ENCODE results near the gene PEMT.

The PEMT gene

DNA sequence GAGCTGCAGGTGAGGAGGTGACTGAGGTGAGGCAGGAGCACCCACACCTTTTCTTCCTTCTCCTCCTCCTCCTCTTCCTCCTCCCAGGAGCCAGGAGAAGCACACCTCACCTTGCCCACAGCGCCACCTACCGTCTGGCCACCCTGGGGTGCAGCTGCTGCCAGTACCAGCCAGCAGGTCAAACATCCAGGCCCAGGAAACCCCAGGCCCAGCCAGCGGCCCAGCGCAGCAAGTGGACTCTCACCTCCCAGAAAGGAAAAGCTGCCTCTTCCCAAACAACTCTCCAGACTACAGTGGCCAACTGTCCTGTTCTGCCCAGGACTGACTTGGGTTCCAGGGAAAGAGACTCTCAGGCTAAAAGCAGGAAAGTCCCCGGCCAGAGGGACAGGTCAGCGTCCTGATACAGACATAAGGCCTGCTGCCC lies 22.7 kb downstream of the PEMT start:
- Mint-ChIP-seq H3K4me3 (no peak overlapping the region), H3K9me3 (no peaks in the 10 kb centered on the region), H3K27me3 (ENCODE audit: low read depth) (no peaks in the 10 kb centered on the region), H3K4me1 (ENCODE audit: low read depth) (no peaks in the 10 kb centered on the region), H3K36me3 (ENCODE audit: low read depth) (no peaks in the 10 kb centered on the region), H3K27ac (no peak overlapping the region)

DNA sequence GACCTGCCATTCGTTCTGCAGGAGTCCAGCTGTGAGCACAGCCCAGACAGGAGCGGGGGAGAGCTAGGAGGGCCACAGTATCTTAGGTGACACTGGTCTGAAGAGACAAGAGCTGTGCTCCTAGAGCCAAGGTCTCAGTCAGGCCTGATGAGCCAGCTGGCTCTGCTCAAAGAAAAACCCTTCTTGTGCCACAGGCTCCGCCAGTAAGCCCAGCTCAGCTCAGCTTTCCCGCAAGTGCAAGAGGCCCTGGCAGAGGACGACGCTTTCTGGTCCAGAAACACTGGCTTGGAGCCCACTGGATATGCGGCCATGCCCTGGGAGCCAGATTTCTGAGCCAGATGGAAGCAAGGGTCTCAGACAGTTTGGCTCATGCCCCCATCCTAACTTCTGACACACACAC lies 23.9 kb downstream of the PEMT start:
- H3K27ac Mint-ChIP-seq = no peak overlapping the region
- no peaks in the 10 kb centered on the region for H3K4me1 Mint-ChIP-seq (ENCODE audit: low read depth)
- no peaks in the 10 kb centered on the region for H3K36me3 Mint-ChIP-seq (ENCODE audit: low read depth)
- no peaks in the 10 kb centered on the region for H3K9me3 Mint-ChIP-seq
- no peaks in the 10 kb centered on the region for H3K27me3 Mint-ChIP-seq (ENCODE audit: low read depth)
- no peak overlapping the region for H3K4me3 Mint-ChIP-seq

DNA sequence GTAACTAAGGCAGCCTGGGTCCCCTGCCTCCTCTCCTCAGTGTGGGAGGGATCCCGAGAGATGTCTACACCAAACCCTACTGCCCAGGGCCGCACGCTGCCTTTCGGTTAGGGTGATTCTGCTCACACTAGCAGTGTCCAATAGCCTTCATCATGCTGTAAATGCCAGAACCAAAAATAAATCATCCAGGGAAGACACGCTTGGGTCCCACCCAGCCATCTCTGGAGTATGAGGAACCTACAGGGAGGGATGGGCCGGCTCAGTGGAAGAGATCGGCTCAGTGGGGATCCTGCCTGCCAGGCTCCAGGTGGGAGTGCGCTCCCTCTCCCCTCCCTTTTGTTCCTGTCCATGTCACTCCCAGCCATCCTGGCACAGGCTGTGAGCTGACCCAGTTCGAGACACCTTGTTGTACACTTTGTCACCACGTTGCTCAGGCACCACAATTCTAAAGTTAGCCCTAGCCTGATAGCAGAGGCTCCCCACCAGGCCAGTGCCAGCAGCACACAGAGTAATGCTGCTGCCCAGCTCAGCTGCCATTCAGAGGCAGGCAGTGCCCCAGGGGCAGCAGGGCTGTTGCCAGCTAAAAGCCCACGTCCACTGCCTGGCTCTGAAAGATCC lies 24.5 kb downstream of the PEMT start:
- H3K9me3 Mint-ChIP-seq = no peaks in the 10 kb centered on the region
- no peaks in the 10 kb centered on the region for H3K4me1 Mint-ChIP-seq (ENCODE audit: low read depth)
- no peak overlapping the region for H3K4me3 Mint-ChIP-seq
- no peaks in the 10 kb centered on the region for H3K27me3 Mint-ChIP-seq (ENCODE audit: low read depth)
- no peaks in the 10 kb centered on the region for H3K36me3 Mint-ChIP-seq (ENCODE audit: low read depth)
- no peak overlapping the region for H3K27ac Mint-ChIP-seq

DNA sequence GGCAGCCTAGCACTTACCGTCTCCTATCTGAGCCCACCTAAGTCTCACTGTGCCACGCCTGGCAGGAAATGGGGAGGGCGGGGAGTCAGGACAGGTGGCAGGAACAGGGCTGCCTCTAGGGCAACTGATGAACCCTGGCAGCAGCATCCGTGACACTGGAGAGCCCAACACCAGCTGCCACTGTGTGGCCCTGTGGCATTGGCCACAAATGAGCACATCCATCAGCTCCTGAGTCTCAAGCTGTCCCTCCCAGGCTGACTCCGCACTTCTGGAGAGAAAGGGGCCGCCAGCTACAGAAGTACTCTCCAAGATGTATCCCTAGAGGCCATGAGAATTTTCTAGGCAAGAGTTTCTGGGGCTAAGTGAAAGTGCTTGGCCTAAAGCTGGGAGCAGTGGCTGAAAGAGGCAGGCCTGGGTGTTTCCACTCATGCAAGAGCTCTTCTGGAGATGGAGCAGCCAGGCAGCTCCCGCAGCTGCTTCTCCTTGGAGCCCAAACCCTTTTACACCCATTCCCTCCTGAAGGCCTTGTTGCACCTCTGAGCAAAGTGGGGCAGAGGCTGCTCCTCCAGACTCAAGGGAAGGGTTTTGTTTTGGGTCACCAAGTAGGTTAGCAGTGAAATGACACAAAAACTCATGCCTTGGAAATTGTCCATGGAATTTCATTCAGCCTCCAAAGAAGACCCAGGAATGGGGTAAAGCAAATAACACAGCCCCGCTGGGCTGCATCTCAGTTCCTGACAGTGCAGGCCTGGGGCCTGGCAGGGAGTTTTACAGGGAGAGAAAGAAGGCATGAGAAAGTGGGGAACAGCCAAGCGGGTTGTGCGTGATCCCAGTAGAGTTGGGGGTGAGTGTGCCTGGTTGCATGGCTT lies 25.8 kb downstream of the PEMT start:
- no peaks in the 10 kb centered on the region for H3K9me3 Mint-ChIP-seq
- no peaks in the 10 kb centered on the region for H3K27me3 Mint-ChIP-seq (ENCODE audit: low read depth)
- no peaks in the 10 kb centered on the region for H3K4me1 Mint-ChIP-seq (ENCODE audit: low read depth)
- H3K4me3 Mint-ChIP-seq = no peak overlapping the region
- H3K36me3 Mint-ChIP-seq (ENCODE audit: low read depth) = no peaks in the 10 kb centered on the region
- H3K27ac Mint-ChIP-seq = no peak overlapping the region

DNA sequence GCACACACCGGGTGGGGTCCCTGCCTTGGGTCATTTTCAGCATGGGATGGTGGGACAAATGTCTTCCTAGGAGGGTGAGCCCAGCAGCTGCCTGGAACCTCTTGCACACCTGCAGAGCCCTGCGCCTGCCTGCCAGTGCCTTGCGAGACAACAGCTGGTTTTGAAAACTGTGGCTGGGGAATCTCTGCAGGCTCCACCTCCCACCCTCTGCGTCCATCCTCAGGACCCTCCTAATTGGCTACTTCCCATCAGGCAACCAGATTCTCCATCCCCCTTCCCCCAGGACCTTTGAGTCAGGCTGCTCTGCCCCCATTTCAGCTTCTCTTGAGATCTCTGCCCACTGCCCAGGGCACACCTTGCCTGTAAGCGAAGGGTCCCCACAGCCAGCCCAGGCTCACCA lies 26.6 kb downstream of the PEMT start:
- no peak overlapping the region for H3K4me3 Mint-ChIP-seq
- H3K4me1 Mint-ChIP-seq (ENCODE audit: low read depth) = no peaks in the 10 kb centered on the region
- no peak overlapping the region for H3K27ac Mint-ChIP-seq
- H3K36me3 Mint-ChIP-seq (ENCODE audit: low read depth) = no peaks in the 10 kb centered on the region
- H3K27me3 Mint-ChIP-seq (ENCODE audit: low read depth) = no peaks in the 10 kb centered on the region
- no peaks in the 10 kb centered on the region for H3K9me3 Mint-ChIP-seq

DNA sequence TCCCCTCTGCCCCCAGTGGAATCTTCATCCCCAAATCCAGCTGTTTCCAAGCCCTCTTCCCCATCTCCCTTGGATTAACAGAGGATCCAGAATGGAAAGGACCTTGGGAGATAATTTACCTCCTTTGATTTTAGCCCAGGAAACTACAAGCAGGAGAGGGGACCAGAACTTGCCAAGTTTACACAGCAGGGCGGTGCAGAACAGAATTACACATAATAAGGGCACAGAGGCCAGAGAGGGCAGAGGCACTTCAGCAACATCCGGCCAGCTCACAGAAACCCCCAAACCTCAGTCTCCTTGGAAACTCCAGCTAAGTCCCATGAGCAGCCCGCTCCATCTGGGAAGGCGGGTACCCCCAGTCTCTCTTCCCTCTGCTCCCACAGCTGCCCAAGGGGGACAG lies 27.2 kb downstream of the PEMT start:
- Mint-ChIP-seq H3K36me3 (ENCODE audit: low read depth) (no peaks in the 10 kb centered on the region), H3K27me3 (ENCODE audit: low read depth) (no peaks in the 10 kb centered on the region), H3K9me3 (no peaks in the 10 kb centered on the region), H3K4me3 (no peak overlapping the region), H3K27ac (no peak overlapping the region), H3K4me1 (ENCODE audit: low read depth) (no peaks in the 10 kb centered on the region)

DNA sequence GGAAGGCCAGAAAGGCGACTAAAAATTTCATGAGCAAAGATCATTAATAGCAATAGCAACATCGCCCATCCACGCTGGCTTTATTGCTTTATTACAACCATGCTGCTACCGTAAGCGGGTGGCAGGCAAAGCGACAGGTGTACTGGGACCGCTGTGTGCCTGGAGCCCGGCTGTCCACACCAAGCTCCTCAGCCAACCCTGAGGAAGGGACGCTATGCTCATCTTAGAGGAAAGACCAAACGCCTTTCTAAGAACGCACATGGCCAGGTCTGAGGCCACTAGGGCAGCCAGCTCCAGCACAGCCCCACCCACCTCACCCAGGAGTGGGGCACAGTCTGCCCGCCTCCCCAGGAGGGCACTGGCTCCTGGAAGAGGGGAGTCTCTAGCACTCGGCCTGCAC lies 28.0 kb downstream of the PEMT start:
- H3K27me3 Mint-ChIP-seq (ENCODE audit: low read depth) = no peaks in the 10 kb centered on the region
- H3K4me3 Mint-ChIP-seq = no peak overlapping the region
- no peaks in the 10 kb centered on the region for H3K4me1 Mint-ChIP-seq (ENCODE audit: low read depth)
- no peaks in the 10 kb centered on the region for H3K36me3 Mint-ChIP-seq (ENCODE audit: low read depth)
- H3K9me3 Mint-ChIP-seq = no peaks in the 10 kb centered on the region
- H3K27ac Mint-ChIP-seq = no peak overlapping the region

DNA sequence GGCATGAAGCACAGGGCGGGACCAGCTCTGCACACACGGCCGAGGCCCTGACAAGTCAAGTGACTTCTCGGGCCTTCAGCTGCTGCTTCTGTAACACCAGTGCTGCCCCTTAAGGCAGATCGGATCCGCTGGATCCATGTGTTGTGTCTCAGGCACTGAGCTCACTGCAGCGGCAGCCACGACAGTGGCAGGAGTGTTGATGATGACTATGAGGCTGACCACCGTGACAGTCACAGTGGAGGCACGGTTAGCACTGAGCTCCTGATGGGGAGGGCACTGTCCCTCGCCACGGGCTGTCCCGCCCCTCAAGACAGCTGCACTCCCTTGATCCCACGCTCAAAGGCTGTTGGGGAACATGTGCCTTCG lies 29.4 kb downstream of the PEMT start:
- Mint-ChIP-seq H3K27ac (no peak overlapping the region), H3K27me3 (ENCODE audit: low read depth) (no peaks in the 10 kb centered on the region), H3K36me3 (ENCODE audit: low read depth) (no peaks in the 10 kb centered on the region), H3K4me3 (no peak overlapping the region), H3K4me1 (ENCODE audit: low read depth) (no peaks in the 10 kb centered on the region), H3K9me3 (no peaks in the 10 kb centered on the region)

DNA sequence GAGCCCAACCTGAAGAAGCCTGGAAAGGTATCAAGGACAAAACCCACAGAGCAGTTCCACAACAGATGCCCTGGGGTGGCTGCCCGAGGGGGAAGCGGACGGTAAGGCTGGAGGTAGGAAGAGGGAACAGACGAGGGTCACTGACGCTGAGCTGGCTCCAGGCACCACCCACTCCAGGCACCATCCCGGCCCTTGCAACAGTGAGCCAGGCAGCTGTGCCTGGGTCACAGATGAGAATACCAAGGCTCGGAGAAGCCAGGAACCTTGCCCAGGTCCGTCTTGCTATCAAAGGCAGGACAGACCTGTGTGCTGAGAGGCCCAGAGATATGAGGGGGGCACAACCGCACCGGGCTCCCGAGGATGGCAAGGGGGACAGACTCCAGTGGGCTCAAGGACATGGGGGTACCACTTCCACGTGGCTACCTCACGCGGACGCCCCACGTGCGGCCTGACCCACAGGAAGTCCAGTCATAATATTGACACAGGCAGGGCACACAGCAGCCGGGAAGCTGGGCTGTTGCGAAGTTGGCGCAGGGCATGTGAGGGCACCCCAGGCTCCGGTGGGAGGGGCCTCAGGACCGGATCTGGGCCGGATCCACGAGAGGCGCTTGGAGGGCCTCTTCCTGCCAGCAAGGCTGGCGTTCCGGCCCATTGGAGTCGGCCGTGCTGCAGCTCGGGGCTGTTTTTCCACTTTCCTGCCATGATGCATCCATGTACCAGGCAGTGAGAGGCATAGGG lies 29.9 kb downstream of the PEMT start:
- H3K4me3 Mint-ChIP-seq = no peak overlapping the region
- no peaks in the 10 kb centered on the region for H3K36me3 Mint-ChIP-seq (ENCODE audit: low read depth)
- no peaks in the 10 kb centered on the region for H3K9me3 Mint-ChIP-seq
- no peaks in the 10 kb centered on the region for H3K27me3 Mint-ChIP-seq (ENCODE audit: low read depth)
- H3K4me1 Mint-ChIP-seq (ENCODE audit: low read depth) = no peaks in the 10 kb centered on the region
- H3K27ac Mint-ChIP-seq = no peak overlapping the region

DNA sequence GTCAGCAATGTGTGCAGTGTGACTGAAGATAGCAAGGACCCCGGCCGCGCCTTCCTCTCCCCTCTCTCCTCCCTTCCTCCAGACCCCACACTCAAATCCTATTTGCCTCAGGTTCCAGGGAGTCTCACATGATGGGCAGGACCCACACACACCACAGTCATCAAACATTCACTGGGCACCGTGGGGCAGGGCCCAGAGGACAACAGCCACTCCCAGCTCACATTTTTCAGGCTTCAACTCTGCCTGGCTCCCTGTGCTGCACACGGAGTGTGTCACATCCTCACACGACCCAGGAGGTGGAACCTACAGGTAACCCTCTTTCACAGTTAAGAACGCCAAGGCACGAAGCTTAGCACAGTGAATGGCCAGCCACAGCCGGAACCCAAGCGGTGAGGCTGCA lies 30.5 kb downstream of the PEMT start:
- Mint-ChIP-seq H3K4me1 (ENCODE audit: low read depth) (no peaks in the 10 kb centered on the region), H3K4me3 (no peak overlapping the region), H3K27ac (no peak overlapping the region), H3K36me3 (ENCODE audit: low read depth) (no peaks in the 10 kb centered on the region), H3K9me3 (no peaks in the 10 kb centered on the region), H3K27me3 (ENCODE audit: low read depth) (no peaks in the 10 kb centered on the region)

DNA sequence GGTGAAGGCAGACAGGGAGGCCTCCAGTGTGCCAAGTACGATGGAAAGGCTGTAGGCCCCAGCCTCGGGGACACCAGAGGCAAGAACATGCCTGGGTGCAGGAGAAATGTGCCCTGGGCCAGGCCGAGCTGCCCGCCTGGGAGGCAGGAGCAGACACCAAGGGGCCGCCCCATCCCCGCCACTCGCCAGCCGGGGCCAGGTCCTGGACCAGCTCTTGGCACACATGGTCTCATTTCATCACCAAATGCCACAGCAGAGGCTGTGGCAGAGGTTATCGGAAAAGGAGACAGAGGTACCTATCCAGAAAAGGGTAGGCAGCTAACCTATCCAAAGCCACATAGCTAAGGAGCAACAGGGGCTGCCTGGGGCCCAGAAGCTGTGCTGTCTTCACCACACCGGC lies 31.3 kb downstream of the PEMT start:
- Mint-ChIP-seq H3K4me1 (ENCODE audit: low read depth) (no peaks in the 10 kb centered on the region), H3K4me3 (no peak overlapping the region), H3K27me3 (ENCODE audit: low read depth) (no peaks in the 10 kb centered on the region), H3K9me3 (no peaks in the 10 kb centered on the region), H3K36me3 (ENCODE audit: low read depth) (no peaks in the 10 kb centered on the region), H3K27ac (no peak overlapping the region)

DNA sequence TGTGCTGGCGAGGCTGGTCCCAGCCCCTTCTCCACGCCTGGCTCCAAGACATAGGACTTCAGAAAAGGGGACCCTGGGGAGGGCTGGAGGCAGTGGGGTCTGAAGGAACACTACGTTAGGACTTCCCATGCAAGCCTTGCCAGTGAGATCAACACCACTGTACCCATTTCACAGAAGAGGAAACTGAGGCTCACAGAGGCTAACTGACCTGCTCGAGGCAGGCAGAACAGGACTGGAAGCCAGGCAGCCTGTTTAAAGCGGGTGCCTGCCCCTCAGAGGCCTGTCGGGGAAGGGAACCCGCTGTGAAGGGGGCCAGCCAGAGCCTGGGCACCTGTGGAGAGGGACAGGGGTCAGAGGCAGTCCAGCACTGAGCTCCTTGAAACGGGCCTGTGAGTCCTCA lies 32.3 kb downstream of the PEMT start:
- Mint-ChIP-seq H3K9me3 (no peaks in the 10 kb centered on the region), H3K27me3 (ENCODE audit: low read depth) (no peaks in the 10 kb centered on the region), H3K4me3 (no peak overlapping the region), H3K27ac (no peak overlapping the region), H3K36me3 (ENCODE audit: low read depth) (no peaks in the 10 kb centered on the region), H3K4me1 (ENCODE audit: low read depth) (no peaks in the 10 kb centered on the region)

DNA sequence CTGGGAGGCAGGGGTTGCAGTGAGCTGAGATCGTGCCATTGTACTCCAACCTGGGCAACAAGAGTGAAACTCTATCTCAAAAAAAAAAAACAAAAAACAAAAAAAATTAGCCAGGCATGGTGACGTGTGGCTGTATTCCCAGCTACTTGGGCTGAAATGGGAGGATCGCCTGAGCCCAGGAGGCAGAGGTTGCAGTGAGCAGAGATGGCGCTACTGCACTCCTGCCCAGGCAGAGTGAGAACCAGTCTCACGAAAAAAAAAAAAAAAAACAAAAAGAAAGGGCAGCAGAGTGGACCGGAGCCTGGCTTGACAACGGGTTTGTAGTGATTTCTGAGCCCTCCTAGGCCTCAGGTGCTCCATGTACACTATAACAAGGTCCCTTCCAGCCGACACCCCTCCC lies 33.1 kb downstream of the PEMT start:
- Mint-ChIP-seq H3K9me3 (no peaks in the 10 kb centered on the region), H3K27ac (no peak overlapping the region), H3K36me3 (ENCODE audit: low read depth) (no peaks in the 10 kb centered on the region), H3K27me3 (ENCODE audit: low read depth) (no peaks in the 10 kb centered on the region), H3K4me1 (ENCODE audit: low read depth) (no peaks in the 10 kb centered on the region), H3K4me3 (no peak overlapping the region)

DNA sequence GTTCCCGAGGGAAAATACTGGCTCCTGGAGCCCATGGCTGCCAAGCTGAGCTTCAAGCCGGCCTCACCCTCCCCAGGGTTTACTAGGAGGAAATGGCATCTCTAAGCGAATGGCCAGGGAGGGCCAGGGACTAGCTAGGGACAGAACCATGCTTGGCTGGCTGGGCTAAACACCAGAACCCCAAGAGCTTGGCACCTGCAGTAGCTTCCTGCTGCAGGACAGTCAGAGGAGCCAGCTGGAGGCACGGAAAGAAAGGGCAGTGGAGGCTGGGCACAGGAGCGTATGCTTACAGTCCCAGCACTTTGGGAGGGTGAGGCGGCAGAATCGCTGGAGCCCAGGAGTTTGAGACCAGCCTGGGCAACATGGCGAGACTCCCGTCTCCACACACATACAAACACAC lies 33.7 kb downstream of the PEMT start:
- Mint-ChIP-seq H3K9me3 (no peaks in the 10 kb centered on the region), H3K36me3 (ENCODE audit: low read depth) (no peaks in the 10 kb centered on the region), H3K4me1 (ENCODE audit: low read depth) (no peaks in the 10 kb centered on the region), H3K27ac (no peak overlapping the region), H3K4me3 (no peak overlapping the region), H3K27me3 (ENCODE audit: low read depth) (no peaks in the 10 kb centered on the region)

DNA sequence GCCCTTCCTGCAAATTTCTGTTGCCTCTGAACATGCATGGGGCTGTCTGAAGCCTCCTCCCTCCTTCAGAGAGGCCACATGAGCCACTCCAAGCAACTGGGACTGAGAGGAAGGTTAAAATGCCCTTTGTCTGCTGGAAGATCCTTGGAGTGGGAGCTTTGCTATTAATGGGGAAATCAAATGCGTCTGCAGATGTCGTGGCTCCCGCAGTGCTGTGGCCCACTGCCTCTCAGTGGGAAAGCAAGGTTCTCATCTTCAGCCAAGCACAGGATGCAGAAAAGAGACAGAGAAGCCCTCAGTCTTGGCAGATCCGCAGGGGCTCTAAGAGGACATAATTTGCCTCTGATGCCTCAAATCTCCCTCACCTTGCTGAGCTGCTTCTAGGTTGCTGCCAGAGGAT lies 34.8 kb downstream of the PEMT start:
- no peak overlapping the region for H3K4me3 Mint-ChIP-seq
- H3K9me3 Mint-ChIP-seq = no peaks in the 10 kb centered on the region
- H3K27ac Mint-ChIP-seq = no peak overlapping the region
- H3K27me3 Mint-ChIP-seq (ENCODE audit: low read depth) = no peaks in the 10 kb centered on the region
- H3K36me3 Mint-ChIP-seq (ENCODE audit: low read depth) = no peaks in the 10 kb centered on the region
- no peaks in the 10 kb centered on the region for H3K4me1 Mint-ChIP-seq (ENCODE audit: low read depth)
